ENCODE measurements around the gene TMEM203. TPM values are rescaled to one million over a fixed set of nuclear protein-coding genes. Genes with fewer than 3 reads are reported as not detected.

The TMEM203 gene
- total RNA-seq, 4 donors from 2014 or later = 18.9 to 42.1 (median 28.7) TPM

- TF ChIP-seq, protein P1, sequence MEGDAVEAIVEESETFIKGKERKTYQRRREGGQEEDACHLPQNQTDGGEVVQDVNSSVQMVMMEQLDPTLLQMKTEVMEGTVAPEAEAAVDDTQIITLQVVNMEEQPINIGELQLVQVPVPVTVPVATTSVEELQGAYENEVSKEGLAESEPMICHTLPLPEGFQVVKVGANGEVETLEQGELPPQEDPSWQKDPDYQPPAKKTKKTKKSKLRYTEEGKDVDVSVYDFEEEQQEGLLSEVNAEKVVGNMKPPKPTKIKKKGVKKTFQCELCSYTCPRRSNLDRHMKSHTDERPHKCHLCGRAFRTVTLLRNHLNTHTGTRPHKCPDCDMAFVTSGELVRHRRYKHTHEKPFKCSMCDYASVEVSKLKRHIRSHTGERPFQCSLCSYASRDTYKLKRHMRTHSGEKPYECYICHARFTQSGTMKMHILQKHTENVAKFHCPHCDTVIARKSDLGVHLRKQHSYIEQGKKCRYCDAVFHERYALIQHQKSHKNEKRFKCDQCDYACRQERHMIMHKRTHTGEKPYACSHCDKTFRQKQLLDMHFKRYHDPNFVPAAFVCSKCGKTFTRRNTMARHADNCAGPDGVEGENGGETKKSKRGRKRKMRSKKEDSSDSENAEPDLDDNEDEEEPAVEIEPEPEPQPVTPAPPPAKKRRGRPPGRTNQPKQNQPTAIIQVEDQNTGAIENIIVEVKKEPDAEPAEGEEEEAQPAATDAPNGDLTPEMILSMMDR (IDR thresholded peaks at IDR 0.05) = no peak
- TF ChIP-seq EP300 (IDR thresholded peaks at IDR 0.05; ENCODE audit: low read depth) (no peak), POLR2AphosphoS5 (IDR thresholded peaks at IDR 0.05) (no peak), POLR2A (IDR thresholded peaks at IDR 0.05) (no peak)
- no peak overlapping the region for H3K27ac ChIP-seq
- no peaks in the 10 kb centered on the region for H3K9me3 ChIP-seq
- in situ Hi-C loops (cut with MboI; ENCODE audit: low pct_ligation_motif_present in 1 of 4, low pct_unique_long_range_greater_than_20kb in 1 of 4, low sequenced_read_pairs in 3 of 4) (no loop called here), intact Hi-C loops (cut with DNase I; ENCODE audit: low total_unique reads) (no loop called here)
- no peak for DNase-seq
- H3K36me3 ChIP-seq = peaks cover 0 to 2% (median 0%) of the 10 kb centered on the region in 4 donors
- no peaks in the 10 kb centered on the region for H3K27me3 ChIP-seq
- WGBS, 2 donors (ENCODE audit: low coverage in 1 of 2) = 96% methylated on average over 6 of the region's 6 CpGs; no CpG with 5 or more reads in 1 of the 2 donors
- no peak overlapping the region for H3K4me3 ChIP-seq
- peaks cover 2 to 14% (median 7%) of the 10 kb centered on the region in 4 donors for H3K4me1 ChIP-seq
These were observed 42.4 kb upstream of the TMEM203 start for GRCh38 chr9:137247916-137248175.

DNA sequence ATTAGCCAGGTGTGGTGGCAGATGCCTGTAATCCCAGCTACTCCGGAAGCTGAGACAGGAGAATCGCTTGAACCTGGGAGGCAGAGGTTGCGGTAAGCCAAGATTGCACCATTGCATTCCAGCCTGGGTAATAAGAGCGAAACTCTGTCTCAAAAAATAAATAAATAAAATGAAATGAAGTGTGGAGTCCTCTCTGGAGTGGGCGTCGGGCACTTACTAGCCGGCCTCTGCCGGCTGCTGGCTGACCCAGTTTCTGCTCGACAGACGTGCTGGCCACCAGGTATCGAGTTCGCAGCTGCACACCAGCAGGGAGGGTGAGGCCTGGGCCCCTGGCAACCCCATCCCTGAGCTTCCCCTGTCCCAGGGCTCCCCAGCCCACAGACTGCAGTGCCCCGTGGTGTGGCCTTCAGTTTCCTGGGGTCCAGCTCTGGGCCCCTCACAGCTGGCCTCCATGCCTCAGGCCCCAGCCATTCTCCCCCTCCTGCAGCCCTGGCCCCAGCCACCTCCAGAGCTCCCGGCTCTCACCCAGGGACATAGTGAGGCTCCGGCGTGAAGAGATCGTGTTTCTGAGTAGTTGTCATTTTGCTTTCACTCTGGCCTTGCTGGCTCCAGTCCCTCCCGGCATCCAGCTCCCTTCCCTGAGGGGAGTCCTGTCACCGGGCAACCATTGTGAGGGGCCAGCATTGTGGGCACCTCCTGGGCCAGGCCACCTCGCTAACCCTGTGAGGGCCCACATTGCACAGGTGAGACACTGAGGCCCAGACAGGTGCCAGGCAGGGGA lies 41.9 kb upstream of the TMEM203 start:
- intact Hi-C loops (cut with DNase I; ENCODE audit: low total_unique reads) (no loop called here), in situ Hi-C loops (cut with MboI; ENCODE audit: low pct_ligation_motif_present in 1 of 4, low pct_unique_long_range_greater_than_20kb in 1 of 4, low sequenced_read_pairs in 3 of 4) (no loop called here)
- TF ChIP-seq, protein P1 (IDR thresholded peaks at IDR 0.05) = no peak
- TF ChIP-seq POLR2AphosphoS5 (IDR thresholded peaks at IDR 0.05) (no peak), EP300 (IDR thresholded peaks at IDR 0.05; ENCODE audit: low read depth) (no peak), POLR2A (IDR thresholded peaks at IDR 0.05) (no peak)
- DNase-seq = no peak
- 76 to 80% methylated on average over 2 to 20 of the region's 20 CpGs for WGBS, 2 donors (ENCODE audit: low coverage in 1 of 2)
- H3K9me3 ChIP-seq = no peaks in the 10 kb centered on the region
- no peaks in the 10 kb centered on the region for H3K27me3 ChIP-seq
- H3K36me3 ChIP-seq = peaks cover 0 to 5% (median 0%) of the 10 kb centered on the region in 4 donors
- peaks cover 7 to 15% (median 12%) of the 10 kb centered on the region in 4 donors for H3K4me1 ChIP-seq
- no peak overlapping the region for H3K27ac ChIP-seq
- no peak overlapping the region for H3K4me3 ChIP-seq

DNA sequence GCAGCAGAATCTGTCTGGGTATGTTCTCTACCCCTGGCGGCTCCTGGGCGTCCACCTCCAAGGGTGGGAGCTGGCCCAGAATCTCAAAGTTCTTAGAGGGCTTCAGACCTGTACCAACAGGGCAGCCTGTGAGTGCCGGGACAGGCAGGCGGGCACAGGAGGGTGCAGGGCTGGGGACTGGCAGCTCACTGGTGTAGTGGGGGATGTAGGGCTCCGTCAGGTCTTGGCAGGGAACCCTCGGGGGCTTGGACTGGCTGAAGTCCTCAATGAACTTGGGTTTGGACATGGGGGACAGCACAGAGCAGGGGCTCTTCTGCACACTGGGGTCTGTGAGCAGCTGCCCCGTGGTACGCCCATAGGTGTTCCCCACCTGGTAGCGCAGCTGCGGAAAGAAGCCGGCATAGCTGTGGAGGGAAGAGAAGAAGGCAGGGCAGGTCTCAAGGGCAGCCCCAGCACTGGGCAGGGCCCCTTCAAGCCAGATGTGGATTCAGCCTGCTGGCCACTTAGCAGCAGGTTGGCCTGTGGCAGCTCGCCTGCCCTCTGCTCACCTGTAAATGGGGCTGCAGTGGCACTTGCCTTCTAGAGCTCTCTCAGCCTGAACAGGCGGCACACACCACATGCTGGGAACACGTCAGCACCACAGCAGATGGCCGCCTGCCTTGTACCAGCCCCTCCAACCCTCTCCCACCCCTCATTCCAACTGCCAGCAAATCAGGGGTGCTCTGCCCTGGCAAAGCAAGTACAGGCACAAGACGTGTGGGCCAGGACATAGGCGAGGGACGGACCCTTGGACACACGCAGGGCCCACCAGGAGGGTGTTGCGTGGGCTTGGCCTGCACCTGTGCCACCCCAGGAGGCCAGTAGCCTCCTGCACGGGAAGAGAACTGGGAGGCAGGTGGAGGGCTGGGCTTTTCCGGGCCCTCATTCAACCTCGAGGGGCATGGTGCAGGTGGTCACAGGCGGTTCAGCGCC lies 40.3 kb upstream of the TMEM203 start:
- no peak overlapping the region for H3K27ac ChIP-seq
- TF ChIP-seq, protein P1 (IDR thresholded peaks at IDR 0.05) = no peak
- no peak for TF ChIP-seq POLR2A (IDR thresholded peaks at IDR 0.05)
- no peak for TF ChIP-seq EP300 (IDR thresholded peaks at IDR 0.05; ENCODE audit: low read depth)
- no peak for TF ChIP-seq POLR2AphosphoS5 (IDR thresholded peaks at IDR 0.05)
- H3K4me1 ChIP-seq = peaks cover 11 to 22% (median 16%) of the 10 kb centered on the region in 4 donors
- H3K36me3 ChIP-seq = peaks cover 0 to 5% (median 0%) of the 10 kb centered on the region in 4 donors
- no peaks in the 10 kb centered on the region for H3K9me3 ChIP-seq
- H3K4me3 ChIP-seq = no peak overlapping the region
- 94% methylated on average over 25 of the region's 25 CpGs; no CpG with 5 or more reads in 1 of the 2 donors for WGBS, 2 donors (ENCODE audit: low coverage in 1 of 2)
- in situ Hi-C loops (cut with MboI; ENCODE audit: low pct_ligation_motif_present in 1 of 4, low pct_unique_long_range_greater_than_20kb in 1 of 4, low sequenced_read_pairs in 3 of 4) = no loop called here
- DNase-seq = no peak
- intact Hi-C loops (cut with DNase I; ENCODE audit: low total_unique reads) = no loop called here
- H3K27me3 ChIP-seq = no peaks in the 10 kb centered on the region
